Neural cell (in vitro differentiated cells): ENCODE measurements around the gene ABL2. TPM values are rescaled to one million over a fixed set of nuclear protein-coding genes. Genes with fewer than 3 reads are reported as not detected.

Experiments
- H2AFZ ChIP-seq: fragments of 200-600, 300-800 bp; sonication (generic), shearing (Covaris generic); 2 replicates; pipeline ENCODE4 v1.6.0; 2014; ENCODE audit warnings: low read depth, mild to moderate bottlenecking, antibody characterized with exemption, low read length, moderate library complexity
- H3F3A ChIP-seq: fragments of 200-600 bp; shearing (Covaris generic); 2 replicates; pipeline ENCODE4 v1.6.1; 2016; ENCODE audit warnings: mild to moderate bottlenecking, moderate library complexity, mixed read lengths, antibody characterized with exemption, low read length; ENCODE audit not compliant: insufficient read depth, poor library complexity, severe bottlenecking
- H3K27ac ChIP-seq: fragments of 200-600, 300-800 bp; sonication (generic), shearing (Covaris generic); 2 replicates; pipeline ENCODE4 v1.5.1; 2014; ENCODE audit warnings: mild to moderate bottlenecking, low read length, moderate library complexity
- H3K27me3 ChIP-seq: fragments of 300-800, 200-600 bp; sonication (generic), shearing (Covaris generic); 2 replicates; pipeline ENCODE4 v1.6.0; 2014; ENCODE audit warnings: mild to moderate bottlenecking, low read depth, low read length, moderate library complexity; ENCODE audit not compliant: insufficient read depth
- H3K36me3 ChIP-seq: fragments of 300-800, 200-600 bp; sonication (generic), shearing (Covaris generic); 2 replicates; pipeline ENCODE4 v1.5.1; 2014; ENCODE audit warnings: mild to moderate bottlenecking, antibody characterized with exemption, low read length, moderate library complexity; ENCODE audit not compliant: insufficient read depth
- H3K4me2 ChIP-seq: fragments of 300-800, 200-600 bp; sonication (generic), shearing (Covaris generic); 2 replicates; pipeline ENCODE4 v1.6.0; 2014; ENCODE audit warnings: mild to moderate bottlenecking, low read length
- H3K4me3 ChIP-seq: fragments of 300-800, 200-600 bp; sonication (generic), shearing (Covaris generic); 2 replicates; pipeline ENCODE4 v1.5.1; 2014; ENCODE audit warnings: mild to moderate bottlenecking, low read length, moderate library complexity
- H3K79me2 ChIP-seq: fragments of 200-600 bp; shearing (Covaris generic); replicated peaks from 2 replicates; pipeline ENCODE4 v1.6.0; 2014; ENCODE audit warnings: mild to moderate bottlenecking, low read length, moderate library complexity; ENCODE audit not compliant: insufficient read depth
- H3K9ac ChIP-seq: fragments of 300-800, 200-600 bp; sonication (generic), shearing (Covaris generic); 2 replicates; pipeline ENCODE4 v1.6.1; 2016; ENCODE audit warnings: mild to moderate bottlenecking, low read length, mixed read lengths
- H3K9me2 ChIP-seq: fragments of 200-600 bp; shearing (Covaris generic); 2 replicates; pipeline ENCODE4 v1.6.1; 2016; ENCODE audit warnings: mild to moderate bottlenecking, low read length, mixed read lengths; ENCODE audit not compliant: insufficient read depth
- H3K9me3 ChIP-seq: fragments of 200-600, 300-800 bp; sonication (generic), shearing (Covaris generic); 2 replicates; pipeline ENCODE4 v1.6.1; 2016; ENCODE audit warnings: mild to moderate bottlenecking, mixed run types, low read length, moderate library complexity, mixed read lengths
- H4K20me1 ChIP-seq: fragments of 200-600 bp; shearing (Covaris generic); 2 replicates; pipeline ENCODE4 v1.6.1; 2016; ENCODE audit warnings: mild to moderate bottlenecking, mixed run types; ENCODE audit not compliant: insufficient read depth
- CTCF ChIP-seq: fragments of 450-650 bp; IDR thresholded peaks from 2 replicates; pipeline ENCODE4 v1.5.1; 2014; ENCODE audit warnings: antibody characterized with exemption, mild to moderate bottlenecking, moderate library complexity; ENCODE audit not compliant: poor library complexity, severe bottlenecking
- EP300 ChIP-seq: fragments of 450-650 bp; conservative IDR thresholded peaks from 2 replicates; pipeline ENCODE4 v1.6.1; 2014; ENCODE audit warnings: antibody characterized with exemption, mild to moderate bottlenecking, moderate library complexity; ENCODE audit not compliant: poor library complexity, severe bottlenecking
- EZH2 ChIP-seq: fragments of 200-600, 300-800 bp; shearing (Covaris generic), sonication (generic); IDR thresholded peaks from 2 replicates; pipeline ENCODE4 v1.6.1; 2014; ENCODE audit warnings: antibody characterized with exemption, low read length, borderline replicate concordance, mild to moderate bottlenecking; ENCODE audit not compliant: insufficient read depth, poor library complexity, severe bottlenecking
- MXI1 ChIP-seq: fragments of 450-650 bp; conservative IDR thresholded peaks from 2 replicates; pipeline ENCODE4 v1.6.1; 2014; ENCODE audit warnings: antibody characterized with exemption, mild to moderate bottlenecking; ENCODE audit not compliant: poor library complexity, severe bottlenecking
- POLR2AphosphoS5 ChIP-seq: IDR thresholded peaks from 2 replicates; pipeline ENCODE4 v1.6.1; 2012
- RAD21 ChIP-seq: fragments of 450-650 bp; conservative IDR thresholded peaks from 2 replicates; pipeline ENCODE4 v1.6.1; 2014; ENCODE audit warnings: antibody characterized with exemption, mild to moderate bottlenecking, moderate library complexity
- REST ChIP-seq: IDR thresholded peaks from 2 replicates; pipeline ENCODE4 v1.6.1; 2012; ENCODE audit warnings: borderline replicate concordance
- SMC3 ChIP-seq: fragments of 450-650 bp; conservative IDR thresholded peaks from 2 replicates; pipeline ENCODE4 v1.6.1; 2014; ENCODE audit warnings: antibody characterized with exemption, mild to moderate bottlenecking, moderate library complexity; ENCODE audit not compliant: poor library complexity
- TAF1 ChIP-seq: IDR thresholded peaks from 2 replicates; pipeline ENCODE4 v1.6.1; 2012; ENCODE audit warnings: low read depth
- polyA plus RNA-seq: library from polyadenylated mRNA; depleted of rRNA; stranded (reverse); fragments of >200 nt; gene quantifications from 2 replicates; pipeline ENCODE4 v1.2.3, GENCODE V29; 2014

The ABL2 gene
- polyA plus RNA-seq, 1 donor from 2014 or later, result 9.8 TPM

GRCh38 chr1:179127163-179127895 lies 102.1 kb downstream of the ABL2 start:
- no peaks in the 10 kb centered on the region for H3K9me3 ChIP-seq
- no peak overlapping the region for H3K27ac ChIP-seq
- no peaks in the 10 kb centered on the region for H3K36me3 ChIP-seq
- H4K20me1 ChIP-seq, result no peaks in the 10 kb centered on the region
- H3F3A ChIP-seq, result no peaks in the 10 kb centered on the region
- no peak overlapping the region for H2AFZ ChIP-seq
- H3K79me2 ChIP-seq, result no peaks in the 10 kb centered on the region
- no peaks in the 10 kb centered on the region for H3K9me2 ChIP-seq
- no peak overlapping the region for H3K4me3 ChIP-seq
- H3K27me3 ChIP-seq, result no peaks in the 10 kb centered on the region
- no peak overlapping the region for H3K4me2 ChIP-seq
- no peak overlapping the region for H3K9ac ChIP-seq
- TF ChIP-seq TAF1, result no peak
- TF ChIP-seq RAD21, result no peak
- no peak for TF ChIP-seq CTCF
- no peak for TF ChIP-seq EZH2
- no peak for TF ChIP-seq SMC3
- TF ChIP-seq MXI1, result no peak
- TF ChIP-seq POLR2AphosphoS5, result no peak
- no peak for TF ChIP-seq EP300
- no peak for TF ChIP-seq REST

- TF ChIP-seq MXI1 (no peak), EP300 (no peak), POLR2AphosphoS5 (no peak), CTCF (no peak), REST (no peak), EZH2 (no peak), RAD21 (no peak)
- Histone ChIP-seq H3K4me3 (no peak overlapping the region), H3K36me3 (no peaks in the 10 kb centered on the region), H3K9me2 (no peaks in the 10 kb centered on the region), H3F3A (no peaks in the 10 kb centered on the region), H3K4me2 (no peak overlapping the region), H4K20me1 (no peaks in the 10 kb centered on the region), H2AFZ (no peak overlapping the region), H3K9ac (no peak overlapping the region), H3K9me3 (no peaks in the 10 kb centered on the region), H3K27ac (no peak overlapping the region), H3K27me3 (no peaks in the 10 kb centered on the region), H3K79me2 (no peaks in the 10 kb centered on the region)
These were observed 103.0 kb downstream of the ABL2 start for GRCh38 chr1:179126338-179127060.
